ENCODE data around the gene IRGC.

DNA sequence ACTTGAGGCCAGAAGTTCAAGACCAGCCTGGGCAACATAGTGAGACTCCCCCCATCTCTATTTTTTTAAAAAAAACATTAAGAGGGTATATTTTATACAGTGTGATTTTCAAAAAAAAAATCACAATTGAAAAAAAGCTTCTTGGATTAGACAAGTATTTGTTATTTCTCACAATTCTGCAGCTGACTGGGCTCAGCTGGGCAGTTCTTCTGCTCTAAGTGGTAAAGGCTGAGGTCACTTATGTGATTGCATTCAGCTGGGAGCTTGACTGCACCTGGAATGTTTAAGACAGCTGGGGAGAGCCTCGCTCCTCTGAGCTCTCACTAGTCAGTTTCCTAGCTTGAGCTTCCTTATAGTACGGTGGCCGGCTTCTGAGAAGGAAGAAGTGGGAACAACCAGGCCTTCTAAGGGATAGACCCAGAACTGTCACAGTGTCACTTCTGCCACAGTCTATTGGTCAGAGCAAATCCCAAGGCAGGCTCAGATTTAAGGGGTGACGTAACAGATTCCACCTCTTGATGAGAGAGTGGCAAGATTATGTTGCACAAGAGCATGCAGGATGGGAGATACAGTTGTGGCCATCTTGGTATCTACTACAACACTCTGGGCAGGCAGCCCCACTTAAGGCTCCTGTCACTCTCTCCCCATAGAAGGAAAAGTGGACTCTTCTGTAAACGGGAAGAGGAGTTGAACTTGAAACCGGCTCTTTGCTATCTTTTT, 19.7 kb upstream of the IRGC start:
- TF ChIP-seq, protein P1, sequence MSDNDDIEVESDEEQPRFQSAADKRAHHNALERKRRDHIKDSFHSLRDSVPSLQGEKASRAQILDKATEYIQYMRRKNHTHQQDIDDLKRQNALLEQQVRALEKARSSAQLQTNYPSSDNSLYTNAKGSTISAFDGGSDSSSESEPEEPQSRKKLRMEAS (CRISPR knock-in tag; IDR thresholded peaks at IDR 0.05), result no peak
- no peak for TF ChIP-seq CTCF (IDR thresholded peaks at IDR 0.05)
- no peak for TF ChIP-seq TEAD4 (CRISPR knock-in tag; IDR thresholded peaks at IDR 0.05)
- no peak for TF ChIP-seq SMAD4 (CRISPR knock-in tag; IDR thresholded peaks at IDR 0.05)
- TF ChIP-seq FOXP1 (CRISPR knock-in tag; IDR thresholded peaks at IDR 0.05; ENCODE audit: borderline replicate concordance), result no peak
- no peak for TF ChIP-seq ZNF532 (CRISPR knock-in tag; IDR thresholded peaks at IDR 0.05; ENCODE audit: borderline replicate concordance)
- TF ChIP-seq, protein P2, sequence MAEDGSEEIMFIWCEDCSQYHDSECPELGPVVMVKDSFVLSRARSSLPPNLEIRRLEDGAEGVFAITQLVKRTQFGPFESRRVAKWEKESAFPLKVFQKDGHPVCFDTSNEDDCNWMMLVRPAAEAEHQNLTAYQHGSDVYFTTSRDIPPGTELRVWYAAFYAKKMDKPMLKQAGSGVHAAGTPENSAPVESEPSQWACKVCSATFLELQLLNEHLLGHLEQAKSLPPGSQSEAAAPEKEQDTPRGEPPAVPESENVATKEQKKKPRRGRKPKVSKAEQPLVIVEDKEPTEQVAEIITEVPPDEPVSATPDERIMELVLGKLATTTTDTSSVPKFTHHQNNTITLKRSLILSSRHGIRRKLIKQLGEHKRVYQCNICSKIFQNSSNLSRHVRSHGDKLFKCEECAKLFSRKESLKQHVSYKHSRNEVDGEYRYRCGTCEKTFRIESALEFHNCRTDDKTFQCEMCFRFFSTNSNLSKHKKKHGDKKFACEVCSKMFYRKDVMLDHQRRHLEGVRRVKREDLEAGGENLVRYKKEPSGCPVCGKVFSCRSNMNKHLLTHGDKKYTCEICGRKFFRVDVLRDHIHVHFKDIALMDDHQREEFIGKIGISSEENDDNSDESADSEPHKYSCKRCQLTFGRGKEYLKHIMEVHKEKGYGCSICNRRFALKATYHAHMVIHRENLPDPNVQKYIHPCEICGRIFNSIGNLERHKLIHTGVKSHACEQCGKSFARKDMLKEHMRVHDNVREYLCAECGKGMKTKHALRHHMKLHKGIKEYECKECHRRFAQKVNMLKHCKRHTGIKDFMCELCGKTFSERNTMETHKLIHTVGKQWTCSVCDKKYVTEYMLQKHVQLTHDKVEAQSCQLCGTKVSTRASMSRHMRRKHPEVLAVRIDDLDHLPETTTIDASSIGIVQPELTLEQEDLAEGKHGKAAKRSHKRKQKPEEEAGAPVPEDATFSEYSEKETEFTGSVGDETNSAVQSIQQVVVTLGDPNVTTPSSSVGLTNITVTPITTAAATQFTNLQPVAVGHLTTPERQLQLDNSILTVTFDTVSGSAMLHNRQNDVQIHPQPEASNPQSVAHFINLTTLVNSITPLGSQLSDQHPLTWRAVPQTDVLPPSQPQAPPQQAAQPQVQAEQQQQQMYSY (CRISPR knock-in tag; IDR thresholded peaks at IDR 0.05), result no peak
- TF ChIP-seq ZNF121 (CRISPR knock-in tag; IDR thresholded peaks at IDR 0.05), result no peak
- no peak for TF ChIP-seq SP1 (CRISPR knock-in tag; conservative IDR thresholded peaks at IDR 0.05)
- TF ChIP-seq, protein P3, sequence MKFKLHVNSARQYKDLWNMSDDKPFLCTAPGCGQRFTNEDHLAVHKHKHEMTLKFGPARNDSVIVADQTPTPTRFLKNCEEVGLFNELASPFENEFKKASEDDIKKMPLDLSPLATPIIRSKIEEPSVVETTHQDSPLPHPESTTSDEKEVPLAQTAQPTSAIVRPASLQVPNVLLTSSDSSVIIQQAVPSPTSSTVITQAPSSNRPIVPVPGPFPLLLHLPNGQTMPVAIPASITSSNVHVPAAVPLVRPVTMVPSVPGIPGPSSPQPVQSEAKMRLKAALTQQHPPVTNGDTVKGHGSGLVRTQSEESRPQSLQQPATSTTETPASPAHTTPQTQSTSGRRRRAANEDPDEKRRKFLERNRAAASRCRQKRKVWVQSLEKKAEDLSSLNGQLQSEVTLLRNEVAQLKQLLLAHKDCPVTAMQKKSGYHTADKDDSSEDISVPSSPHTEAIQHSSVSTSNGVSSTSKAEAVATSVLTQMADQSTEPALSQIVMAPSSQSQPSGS (CRISPR knock-in tag; IDR thresholded peaks at IDR 0.05; ENCODE audit: borderline replicate concordance, low read depth), result no peak
- TF ChIP-seq GABPB1 (CRISPR knock-in tag; IDR thresholded peaks at IDR 0.05), result no peak
- TF ChIP-seq OVOL2 (CRISPR knock-in tag; IDR thresholded peaks at IDR 0.05; ENCODE audit: borderline replicate concordance), result no peak
- TF ChIP-seq AFF4 (CRISPR knock-in tag; IDR thresholded peaks at IDR 0.05; ENCODE audit: borderline replicate concordance), result no peak
